H9 (cell line): ENCODE measurements around the gene SLAMF7. TPM values are rescaled to one million over a fixed set of nuclear protein-coding genes. Genes with fewer than 3 reads are reported as not detected.

ENCODE experiments used
- DNase-seq: peaks from one replicate; pipeline ENCODE4 v3.0.0-alpha.2; 2017
- H2AFZ ChIP-seq: one replicate; pipeline ENCODE4 v1.6.1; 2013; ENCODE audit warnings: mild to moderate bottlenecking, low read length, control low read depth, moderate library complexity
- H2AK5ac ChIP-seq: 2 replicates; pipeline ENCODE4 v1.6.1; 2013; ENCODE audit warnings: low read length, control low read depth, mixed read lengths; ENCODE audit not compliant: insufficient read length
- H2BK120ac ChIP-seq: one replicate; pipeline ENCODE4 v1.6.1; 2013; ENCODE audit warnings: low read depth, mild to moderate bottlenecking, low read length, control low read depth, inconsistent platforms; ENCODE audit not compliant: poor library complexity, severe bottlenecking
- H2BK12ac ChIP-seq: 2 replicates; pipeline ENCODE4 v1.6.1; 2013; ENCODE audit warnings: low read length, control low read depth, mixed read lengths, low read depth; ENCODE audit not compliant: insufficient read length
- H2BK15ac ChIP-seq: 2 replicates; pipeline ENCODE4 v1.6.1; 2013; ENCODE audit warnings: low read depth, low read length, control low read depth
- H2BK20ac ChIP-seq: one replicate; pipeline ENCODE4 v1.6.1; 2013; ENCODE audit warnings: low read depth, mild to moderate bottlenecking, low read length, control low read depth, inconsistent platforms; ENCODE audit not compliant: poor library complexity, severe bottlenecking
- H2BK5ac ChIP-seq: 2 replicates; pipeline ENCODE4 v1.6.1; 2013; ENCODE audit warnings: low read length, control low read depth, mixed read lengths; ENCODE audit not compliant: insufficient read length
- H3K14ac ChIP-seq: 2 replicates; pipeline ENCODE4 v1.6.1; 2013; ENCODE audit warnings: low read length, control low read depth; ENCODE audit not compliant: insufficient read depth
- H3K18ac ChIP-seq: 2 replicates; pipeline ENCODE4 v1.6.1; 2013; ENCODE audit warnings: low read depth, mild to moderate bottlenecking, mixed read lengths, low read length, control low read depth; ENCODE audit not compliant: insufficient read length
- H3K23ac ChIP-seq: 2 replicates; pipeline ENCODE4 v1.6.1; 2013; ENCODE audit warnings: low read length, control low read depth, mixed read lengths, low read depth; ENCODE audit not compliant: insufficient read length
- H3K23me2 ChIP-seq: 2 replicates; pipeline ENCODE4 v1.6.1; 2013; ENCODE audit warnings: low read depth, mild to moderate bottlenecking, mixed read lengths, low read length, control low read depth; ENCODE audit not compliant: insufficient read length, poor library complexity, severe bottlenecking
- H3K27ac ChIP-seq: 2 replicates; pipeline ENCODE4 v1.5.1; 2013; ENCODE audit warnings: low read length, control low read depth, mixed read lengths, low read depth; ENCODE audit not compliant: insufficient read length
- H3K27me3 ChIP-seq: 2 replicates; pipeline ENCODE4 v1.6.1; 2013; ENCODE audit warnings: low read length, control low read depth, inconsistent platforms; ENCODE audit not compliant: insufficient read depth
- H3K4ac ChIP-seq: 2 replicates; pipeline ENCODE4 v1.6.1; 2013; ENCODE audit warnings: low read depth, mild to moderate bottlenecking, control low read depth, inconsistent platforms, low read length, moderate library complexity
- H3K4me1 ChIP-seq: 2 replicates; pipeline ENCODE4 v1.6.1; 2013; ENCODE audit warnings: low read length, control low read depth, inconsistent platforms; ENCODE audit not compliant: insufficient read depth
- H3K4me2 ChIP-seq: 2 replicates; pipeline ENCODE4 v1.6.1; 2013; ENCODE audit warnings: low read length, control low read depth, mixed read lengths; ENCODE audit not compliant: insufficient read length, insufficient read depth
- H3K56ac ChIP-seq: 2 replicates; pipeline ENCODE4 v1.6.1; 2013; ENCODE audit warnings: low read depth, mild to moderate bottlenecking, mixed read lengths, low read length, control low read depth; ENCODE audit not compliant: insufficient read length
- H3K79me1 ChIP-seq: 2 replicates; pipeline ENCODE4 v1.6.1; 2013; ENCODE audit warnings: low read depth, mild to moderate bottlenecking, moderate library complexity, low read length, control low read depth, inconsistent platforms; ENCODE audit not compliant: insufficient read depth, poor library complexity, severe bottlenecking
- H3K79me2 ChIP-seq: 2 replicates; pipeline ENCODE4 v1.6.1; 2013; ENCODE audit warnings: low read length, control low read depth, inconsistent platforms; ENCODE audit not compliant: insufficient read depth
- H3K9ac ChIP-seq: 2 replicates; pipeline ENCODE4 v1.6.1; 2013; ENCODE audit warnings: low read length, control low read depth, mixed read lengths; ENCODE audit not compliant: insufficient read length; ENCODE audit errors: extremely low read depth
- H3K9me3 ChIP-seq: one replicate; pipeline ENCODE4 v1.6.1; 2013; ENCODE audit warnings: low read depth, low read length, inconsistent platforms; ENCODE audit not compliant: control insufficient read depth
- H3T11ph ChIP-seq: one replicate; pipeline ENCODE4 v1.6.1; 2013; ENCODE audit warnings: mild to moderate bottlenecking, low read length, control low read depth, inconsistent platforms
- H4K20me1 ChIP-seq: one replicate; pipeline ENCODE4 v1.6.1; 2013; ENCODE audit not compliant: control insufficient read depth, insufficient read length, insufficient read depth
- H4K5ac ChIP-seq: 2 replicates; pipeline ENCODE4 v1.6.1; 2013; ENCODE audit warnings: low read depth, mild to moderate bottlenecking, mixed read lengths, low read length, control low read depth; ENCODE audit not compliant: insufficient read length
- H4K8ac ChIP-seq: replicated peaks from 2 replicates; pipeline ENCODE4 v1.6.1; 2013; ENCODE audit warnings: low read length, control low read depth, mixed read lengths, low read depth; ENCODE audit not compliant: insufficient read length
- H4K91ac ChIP-seq: 2 replicates; pipeline ENCODE4 v1.6.1; 2013; ENCODE audit warnings: low read depth, mild to moderate bottlenecking, moderate library complexity, mixed read lengths, low read length, control low read depth; ENCODE audit not compliant: insufficient read length
- H3K27ac Mint-ChIP-seq, 3 experiments: 2 replicates in 2 of 3; 3 replicates in 1 of 3; pipeline ENCODE4 v1.8.0; 2020 to 2021; ENCODE audit warnings: mixed read lengths in 3 of 3, mild to moderate bottlenecking in 1 of 3, moderate library complexity in 1 of 3
- H3K27me3 Mint-ChIP-seq: 2 replicates; pipeline ENCODE4 v1.8.0; 2021; ENCODE audit warnings: low read depth, mild to moderate bottlenecking, moderate library complexity, mixed read lengths
- H3K36me3 Mint-ChIP-seq, 3 experiments: 2 replicates in 2 of 3; 3 replicates in 1 of 3; pipeline ENCODE4 v1.8.0; 2020 to 2021; ENCODE audit warnings: low read depth in 3 of 3, mixed read lengths in 3 of 3; ENCODE audit not compliant: insufficient read depth in 1 of 3
- H3K4me1 Mint-ChIP-seq, 2 experiments: 2 replicates each; pipeline ENCODE4 v1.8.0; 2020; ENCODE audit warnings: mixed read lengths in 2 of 2
- H3K4me3 Mint-ChIP-seq, 2 experiments: 2 replicates in 1 of 2; 3 replicates in 1 of 2; pipeline ENCODE4 v1.8.0; 2020 to 2021; ENCODE audit warnings: mild to moderate bottlenecking in 2 of 2, mixed read lengths in 2 of 2, moderate library complexity in 1 of 2
- H3K9me3 Mint-ChIP-seq, 2 experiments: 2 replicates in 1 of 2; 3 replicates in 1 of 2; pipeline ENCODE4 v1.8.0; 2020; ENCODE audit warnings: mild to moderate bottlenecking in 2 of 2, mixed read lengths in 2 of 2, moderate library complexity in 1 of 2
- WGBS: extraction: QIAGEN DNeasy Blood & Tissue Kit; methylation state at CpG from one replicate; pipeline ENCODE4 v1.1.7; 2013; ENCODE audit warnings: missing lambda C conversion rate, low lambda C conversion rate, mixed read lengths; ENCODE audit not compliant: insufficient read length; ENCODE audit errors: extremely low coverage; 5-methylcytosine and 5-hydroxymethylcytosine counted together
- total RNA-seq: library from RNA; stranded (reverse); gene quantifications from 2 replicates; pipeline ENCODE4 v1.2.1, GENCODE V29; 2021
- TF ChIP-seq, protein P1 (sequence below): fragments of 200-600 bp; sonication (generic); conservative IDR thresholded peaks from 3 replicates; pipeline ENCODE4 v1.8.0; 2021; ENCODE audit warnings: antibody characterized with exemption, mild to moderate bottlenecking

SLAMF7 gene
- total RNA-seq, 1 experiment from 2014 or later: not detected

- WGBS: no CpG with 5 or more reads among the region's 2 CpGs
These were observed 41.3 kb downstream of the SLAMF7 start for GRCh38 chr1:160780398-160780755.

More at GRCh38 chr1:160780398-160780755, 41.3 kb downstream of the SLAMF7 start:
- Histone ChIP-seq H3K18ac (no peak overlapping the region), H3K4me2 (no peak overlapping the region), H2BK20ac (no peak overlapping the region), H3K79me1 (no peaks in the 10 kb centered on the region), H3T11ph (no peak overlapping the region), H3K23ac (no peak overlapping the region), H4K5ac (no peak overlapping the region), H3K79me2 (no peaks in the 10 kb centered on the region), H2BK5ac (no peak overlapping the region), H3K56ac (no peak overlapping the region), H3K14ac (no peak overlapping the region), H3K27me3 (no peaks in the 10 kb centered on the region), H4K8ac (no peak overlapping the region), H3K9ac (no peak overlapping the region), H4K91ac (no peak overlapping the region), H2AFZ (no peak overlapping the region), H2BK120ac (no peak overlapping the region), H3K9me3 (no peaks in the 10 kb centered on the region), H3K23me2 (no peaks in the 10 kb centered on the region), H3K27ac (no peak overlapping the region), H2BK15ac (no peak overlapping the region), H2BK12ac (no peak overlapping the region), H3K4me1 (no peaks in the 10 kb centered on the region), H2AK5ac (no peak overlapping the region), H3K4ac (no peak overlapping the region), H4K20me1 (no peaks in the 10 kb centered on the region)
- DNase-seq: no peak
- Mint-ChIP-seq H3K4me1 (peaks cover 7 to 12% of the 10 kb centered on the region in 2 experiments; a peak in 3 of 4 replicates), H3K27me3 (no peaks in the 10 kb centered on the region), H3K9me3 (peaks cover 11 to 13% of the 10 kb centered on the region in 2 experiments), H3K36me3 (peaks cover 1 to 11% (median 7%) of the 10 kb centered on the region in 3 experiments; a peak in 5 of 7 replicates), H3K27ac (peak overlapping the region in 1 of 3 experiments; percentile 77; a peak in 1 of 7 replicates), H3K4me3 (no peak overlapping the region; a peak in 1 of 5 replicates)
- TF ChIP-seq, protein P1, sequence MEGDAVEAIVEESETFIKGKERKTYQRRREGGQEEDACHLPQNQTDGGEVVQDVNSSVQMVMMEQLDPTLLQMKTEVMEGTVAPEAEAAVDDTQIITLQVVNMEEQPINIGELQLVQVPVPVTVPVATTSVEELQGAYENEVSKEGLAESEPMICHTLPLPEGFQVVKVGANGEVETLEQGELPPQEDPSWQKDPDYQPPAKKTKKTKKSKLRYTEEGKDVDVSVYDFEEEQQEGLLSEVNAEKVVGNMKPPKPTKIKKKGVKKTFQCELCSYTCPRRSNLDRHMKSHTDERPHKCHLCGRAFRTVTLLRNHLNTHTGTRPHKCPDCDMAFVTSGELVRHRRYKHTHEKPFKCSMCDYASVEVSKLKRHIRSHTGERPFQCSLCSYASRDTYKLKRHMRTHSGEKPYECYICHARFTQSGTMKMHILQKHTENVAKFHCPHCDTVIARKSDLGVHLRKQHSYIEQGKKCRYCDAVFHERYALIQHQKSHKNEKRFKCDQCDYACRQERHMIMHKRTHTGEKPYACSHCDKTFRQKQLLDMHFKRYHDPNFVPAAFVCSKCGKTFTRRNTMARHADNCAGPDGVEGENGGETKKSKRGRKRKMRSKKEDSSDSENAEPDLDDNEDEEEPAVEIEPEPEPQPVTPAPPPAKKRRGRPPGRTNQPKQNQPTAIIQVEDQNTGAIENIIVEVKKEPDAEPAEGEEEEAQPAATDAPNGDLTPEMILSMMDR: no peak
